A549 (cell line): ENCODE data around the gene TIMM9. TPM values are rescaled to one million over a fixed set of nuclear protein-coding genes. Genes with fewer than 3 reads are reported as not detected.
A peak's percentile ranks its signal among the peaks of the same experiment; 100 is the strongest.
"Not testable (repeated sequence)": the region's sequence is repeated elsewhere in the genome, so short reads cannot be mapped to it uniquely, and the experiment has no call there.

Source experiments
- ATAC-seq, 2 experiments: fragments of 200-7000 bp in 1 of 2; fragments of >200 bp in 1 of 2; cut with Nextera tagmentation in 1 of 2; cut with Tn5 transposase in 1 of 2; 3 replicates each; pipeline versions ENCODE4 v1.8.0 to v1.9.1; 2018 to 2020; ENCODE audit warnings: mild to moderate bottlenecking in 1 of 2, moderate library complexity in 1 of 2
- CTCF ChIA-PET: fragments of 300-600 bp; sonication (Branson Sonifier 250); formaldehyde crosslinking; extraction: SDS; loops from one replicate; lab custom pipeline; 2021; ENCODE audit warnings: antibody characterized with exemption, inconsistent platforms; lab: Yijun Ruan, JAX
- POLR2A ChIA-PET: fragments of 350-600 bp; formaldehyde crosslinking; extraction: SDS; loops from one replicate; lab custom pipeline; 2021; ENCODE audit warnings: antibody characterized with exemption, inconsistent platforms; lab: Yijun Ruan, JAX
- DNase-seq, 2 experiments: peaks; one replicate each; pipeline versions ENCODE4 v3.0.0 to v3.0.0-alpha.2; 2011 to 2016; ENCODE audit warnings: low read depth in 1 of 2, low spot score in 1 of 2
- FAIRE-seq: peaks from 2 replicates; lab custom pipeline; 2011; peaks lifted over from hg19 to GRCh38; lab: Jason Lieb, UNC
- H3K27ac ChIP-seq, 2 experiments: fragments of >200 bp; sonication (Bioruptor Twin); formaldehyde crosslinking; 3 replicates each; pipeline ENCODE4 v1.5.1; 2016 to 2017
- H3K4me1 ChIP-seq: fragments of >200 bp; sonication (Bioruptor Twin); formaldehyde crosslinking; 3 replicates; pipeline ENCODE4 v1.6.1; 2016
- H3K4me2 ChIP-seq: fragments of >200 bp; sonication (Bioruptor Twin); formaldehyde crosslinking; 3 replicates; pipeline ENCODE4 v1.6.1; 2016
- H3K4me3 ChIP-seq: fragments of >200 bp; sonication (Bioruptor Twin); formaldehyde crosslinking; 3 replicates; pipeline ENCODE4 v1.5.1; 2016
- H3K9me3 ChIP-seq: fragments of >200 bp; sonication (Bioruptor Twin); formaldehyde crosslinking; 3 replicates; pipeline ENCODE4 v1.6.1; 2016
- BHLHE40 ChIP-seq: IDR thresholded peaks from 2 replicates; pipeline ENCODE4 v1.6.1; 2012; ENCODE audit warnings: low read depth, low read length, inconsistent platforms
- CBX2 ChIP-seq: fragments of 200-600 bp; sonication (generic); IDR thresholded peaks from 2 replicates; pipeline ENCODE4 v1.6.1; 2016; ENCODE audit warnings: low read depth, mild to moderate bottlenecking, borderline replicate concordance
- EHF ChIP-seq: fragments of 250-450 bp; sonication (Bioruptor Pico); IDR thresholded peaks from 2 replicates; pipeline ENCODE4 v1.5.0; 2020; ENCODE audit warnings: mild to moderate bottlenecking
- EHMT2 ChIP-seq: fragments of 200-600 bp; sonication (generic); IDR thresholded peaks from 2 replicates; pipeline ENCODE4 v1.6.1; 2016; ENCODE audit warnings: antibody characterized with exemption, low read depth, mild to moderate bottlenecking, moderate library complexity
- EP300 ChIP-seq, 2 experiments: fragments of >200 bp; sonication (Bioruptor Twin); formaldehyde crosslinking; IDR thresholded peaks; 2 replicates in 1 of 2; 3 replicates in 1 of 2; pipeline ENCODE4 v1.6.1; 2016 to 2017
- HOXA7 ChIP-seq: fragments of 250-450 bp; sonication (Bioruptor Pico); IDR thresholded peaks from 2 replicates; pipeline ENCODE4 v1.5.0; 2020; ENCODE audit warnings: mild to moderate bottlenecking, moderate library complexity
- JUN ChIP-seq, 2 experiments: fragments of >200 bp; sonication (Bioruptor Twin); formaldehyde crosslinking; IDR thresholded peaks; 2 replicates in 1 of 2; 3 replicates in 1 of 2; pipeline ENCODE4 v1.6.1; 2016 to 2017
- KDM1A ChIP-seq: fragments of 200-600 bp; sonication (generic); IDR thresholded peaks from 2 replicates; pipeline ENCODE4 v1.6.1; 2016; ENCODE audit warnings: low read depth, mild to moderate bottlenecking
- MAFK ChIP-seq: fragments of 450-650 bp; IDR thresholded peaks from 2 replicates; pipeline ENCODE4 v1.6.1; 2014; ENCODE audit not compliant: partially characterized antibody
- MYC ChIP-seq: IDR thresholded peaks from 2 replicates; pipeline ENCODE4 v1.6.1; 2012; ENCODE audit warnings: mild to moderate bottlenecking, inconsistent platforms, low read length, improper control_type of control experiment, borderline replicate concordance
- NFE2L2 ChIP-seq: fragments of 150-350 bp; conservative IDR thresholded peaks from 2 replicates; pipeline ENCODE4 v1.6.1; 2014; ENCODE audit warnings: low read length
- NR3C1 ChIP-seq: fragments of >200 bp; sonication (Bioruptor Twin); formaldehyde crosslinking; IDR thresholded peaks from 3 replicates; pipeline ENCODE4 v1.6.1; 2017
- POLR2A ChIP-seq: IDR thresholded peaks from 2 replicates; pipeline ENCODE4 v1.6.1; 2012; ENCODE audit warnings: mild to moderate bottlenecking, low read length
- POLR2AphosphoS2 ChIP-seq: conservative IDR thresholded peaks from 2 replicates; pipeline ENCODE4 v1.6.1; 2012; ENCODE audit warnings: low read length, improper control_type of control experiment, inconsistent platforms
- RAD21 ChIP-seq, 2 experiments: fragments of >200 bp in 1 of 2; sonication (Bioruptor Twin) in 1 of 2; formaldehyde crosslinking in 1 of 2; IDR thresholded peaks in 1 of 2; conservative IDR thresholded peaks in 1 of 2; 2 replicates in 1 of 2; 3 replicates in 1 of 2; pipeline ENCODE4 v1.6.1; 2012 to 2018; ENCODE audit warnings: inconsistent platforms in 1 of 2
- RARB ChIP-seq: fragments of 250-450 bp; sonication (Bioruptor Pico); IDR thresholded peaks from 2 replicates; pipeline ENCODE4 v1.8.0; 2021; ENCODE audit warnings: mild to moderate bottlenecking, moderate library complexity
- RFX5 ChIP-seq: fragments of 450-650 bp; IDR thresholded peaks from 2 replicates; pipeline ENCODE4 v1.7.1; 2014; ENCODE audit warnings: antibody characterized with exemption, mild to moderate bottlenecking, moderate library complexity
- RNF2 ChIP-seq: fragments of 200-600 bp; sonication (generic); IDR thresholded peaks from 2 replicates; pipeline ENCODE4 v1.6.1; 2016; ENCODE audit warnings: low read depth, mild to moderate bottlenecking, antibody characterized with exemption, moderate library complexity, borderline replicate concordance
- SMC3 ChIP-seq: fragments of >200 bp; sonication (Bioruptor Twin); formaldehyde crosslinking; IDR thresholded peaks from 3 replicates; pipeline ENCODE4 v1.6.1; 2018; ENCODE audit warnings: inconsistent platforms
- TP53 ChIP-seq: fragments of 250-450 bp; sonication (Bioruptor Pico); IDR thresholded peaks from 2 replicates; pipeline ENCODE4 v1.5.0; 2021; ENCODE audit warnings: mild to moderate bottlenecking, moderate library complexity
- ZC3H11A ChIP-seq: fragments of 450-650 bp; IDR thresholded peaks from 2 replicates; pipeline ENCODE4 v1.6.1; 2014; ENCODE audit warnings: antibody characterized with exemption, mild to moderate bottlenecking
- ZFP36 ChIP-seq: fragments of 450-650 bp; IDR thresholded peaks from 2 replicates; pipeline ENCODE4 v1.6.1; 2014; ENCODE audit warnings: borderline replicate concordance; ENCODE audit not compliant: partially characterized antibody
- WGBS: methylation state at CpG from one replicate; pipeline ENCODE4 v1.1.6; 2017; ENCODE audit errors: missing lambda C conversion rate; 5-methylcytosine and 5-hydroxymethylcytosine counted together
- polyA plus RNA-seq, 4 experiments: library from polyadenylated mRNA; depleted of rRNA in 3 of 4; stranded (reverse); fragments of >200 nt; fragmentation: RNase III in 1 of 4; extraction: RNeasy Plus Mini Kit Qiagen cat#74134 plus additional on column Dnase treatment in 1 of 4; gene quantifications; 2 replicates in 3 of 4; 3 replicates in 1 of 4; pipeline ENCODE4 v1.2.3, GENCODE V29; 2011 to 2017
- TF ChIP-seq, protein P1 (sequence below): fragments of 250-450 bp; sonication (Bioruptor Pico); IDR thresholded peaks from 2 replicates; pipeline ENCODE4 v1.5.0; 2021; ENCODE audit warnings: mild to moderate bottlenecking, moderate library complexity, borderline replicate concordance
- TF ChIP-seq, protein P2 (sequence below): IDR thresholded peaks from 2 replicates; pipeline ENCODE4 v1.6.1; 2012
- TF ChIP-seq, protein P3 (sequence below): IDR thresholded peaks from 2 replicates; pipeline ENCODE4 v1.6.1; 2012; ENCODE audit warnings: low read depth, borderline replicate concordance
- TF ChIP-seq, protein P4 (sequence below): fragments of 450-650 bp; IDR thresholded peaks from 2 replicates; pipeline ENCODE4 v1.6.1; 2014; ENCODE audit warnings: antibody characterized with exemption
- TF ChIP-seq, protein P5 (sequence below): fragments of 200-600 bp; sonication (generic); IDR thresholded peaks from 2 replicates; pipeline ENCODE4 v1.6.1; 2016; ENCODE audit warnings: antibody characterized with exemption, mild to moderate bottlenecking, moderate library complexity

Gene TIMM9
- polyA plus RNA-seq, 2 of the 4 experiments (the other 2 are of a cell fraction) = 70.1 to 101 TPM

DNA sequence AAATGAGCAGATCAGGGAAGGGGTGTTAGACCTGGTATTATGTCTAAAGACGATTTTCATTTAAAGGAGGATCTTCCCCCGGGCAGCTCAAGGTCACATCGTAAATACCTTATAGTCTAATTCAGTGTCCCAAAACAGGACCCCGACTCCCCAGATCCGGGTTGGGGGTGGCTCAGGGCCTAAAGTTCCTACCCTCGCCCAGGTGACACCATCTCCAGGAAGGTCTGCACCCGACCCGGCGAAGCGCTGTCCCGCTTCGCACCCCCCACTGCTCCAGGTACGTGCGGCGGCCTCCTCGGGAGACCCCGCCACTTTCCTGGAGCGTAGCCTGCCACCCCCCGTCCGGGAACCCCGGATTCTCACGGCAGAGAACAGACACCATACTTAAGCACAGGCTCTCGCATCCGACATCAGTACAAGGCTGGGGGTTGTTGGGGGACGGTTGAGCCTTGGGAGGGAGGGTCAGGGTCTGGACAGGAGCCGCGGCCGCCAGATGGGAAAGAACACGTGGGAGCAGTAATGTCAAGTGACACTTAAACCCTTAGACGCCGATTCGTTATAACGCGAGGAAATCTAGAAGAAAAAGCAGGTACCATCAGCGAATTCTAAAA, 556 bp downstream of the TIMM9 start (continued):
- TF ChIP-seq, protein P1, sequence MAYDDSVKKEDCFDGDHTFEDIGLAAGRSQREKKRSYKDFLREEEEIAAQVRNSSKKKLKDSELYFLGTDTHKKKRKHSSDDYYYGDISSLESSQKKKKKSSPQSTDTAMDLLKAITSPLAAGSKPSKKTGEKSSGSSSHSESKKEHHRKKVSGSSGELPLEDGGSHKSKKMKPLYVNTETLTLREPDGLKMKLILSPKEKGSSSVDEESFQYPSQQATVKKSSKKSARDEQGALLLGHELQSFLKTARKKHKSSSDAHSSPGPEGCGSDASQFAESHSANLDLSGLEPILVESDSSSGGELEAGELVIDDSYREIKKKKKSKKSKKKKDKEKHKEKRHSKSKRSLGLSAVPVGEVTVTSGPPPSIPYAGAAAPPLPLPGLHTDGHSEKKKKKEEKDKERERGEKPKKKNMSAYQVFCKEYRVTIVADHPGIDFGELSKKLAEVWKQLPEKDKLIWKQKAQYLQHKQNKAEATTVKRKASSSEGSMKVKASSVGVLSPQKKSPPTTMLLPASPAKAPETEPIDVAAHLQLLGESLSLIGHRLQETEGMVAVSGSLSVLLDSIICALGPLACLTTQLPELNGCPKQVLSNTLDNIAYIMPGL (CRISPR knock-in tag) = no peak
- TF ChIP-seq SMC3 = no peak
- TF ChIP-seq ZFP36 = no peak
- TF ChIP-seq JUN (IDR thresholded peaks at IDR 0.05) = no peak
- TF ChIP-seq, protein P2, sequence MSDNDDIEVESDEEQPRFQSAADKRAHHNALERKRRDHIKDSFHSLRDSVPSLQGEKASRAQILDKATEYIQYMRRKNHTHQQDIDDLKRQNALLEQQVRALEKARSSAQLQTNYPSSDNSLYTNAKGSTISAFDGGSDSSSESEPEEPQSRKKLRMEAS = peak; percentile 99
- no peak for TF ChIP-seq EHF (CRISPR knock-in tag)
- no peak for TF ChIP-seq KDM1A
- no peak for TF ChIP-seq TP53 (CRISPR knock-in tag)
- TF ChIP-seq MYC = peak; percentile 63; the same call in 1 of the 2 replicates
- TF ChIP-seq, protein P3, sequence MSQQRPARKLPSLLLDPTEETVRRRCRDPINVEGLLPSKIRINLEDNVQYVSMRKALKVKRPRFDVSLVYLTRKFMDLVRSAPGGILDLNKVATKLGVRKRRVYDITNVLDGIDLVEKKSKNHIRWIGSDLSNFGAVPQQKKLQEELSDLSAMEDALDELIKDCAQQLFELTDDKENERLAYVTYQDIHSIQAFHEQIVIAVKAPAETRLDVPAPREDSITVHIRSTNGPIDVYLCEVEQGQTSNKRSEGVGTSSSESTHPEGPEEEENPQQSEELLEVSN = peak; percentile 83; the same call in 1 of the 2 replicates
- no peak for TF ChIP-seq RARB
- no peak for TF ChIP-seq ZC3H11A
- TF ChIP-seq NFE2L2 = no peak
- TF ChIP-seq RNF2 = no peak
- TF ChIP-seq, all 56 proteins: peak for 9

DNA sequence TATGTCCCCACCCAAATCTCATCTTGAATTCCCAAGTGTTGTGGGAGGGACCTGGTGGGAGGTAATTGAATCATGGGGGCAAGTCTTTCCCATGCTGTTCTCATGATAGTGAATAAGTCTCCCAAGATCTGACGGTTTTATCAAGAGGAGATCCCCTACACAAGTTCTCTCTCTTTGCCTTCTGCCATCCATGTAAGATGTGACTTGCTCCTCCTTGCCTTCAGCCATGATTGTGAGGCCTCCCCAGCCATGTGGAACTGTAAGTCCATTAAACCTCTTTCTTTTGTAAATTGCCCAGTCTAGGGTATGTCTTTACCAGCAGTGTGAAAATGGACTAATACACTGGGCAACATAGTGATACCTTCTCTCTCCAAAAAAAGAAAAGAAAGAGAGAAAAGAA, 10.4 kb downstream of the TIMM9 start:
- 92% methylated on average over 1 of the region's 1 CpG for WGBS
- H3K27ac ChIP-seq, DNase-seq, H3K4me3 ChIP-seq, POLR2A ChIA-PET, H3K4me1 ChIP-seq, FAIRE-seq, H3K9me3 ChIP-seq, ATAC-seq, H3K4me2 ChIP-seq: not testable (repeated sequence)
- CTCF ChIA-PET = interaction anchor here (0.6 kb wide), 1 partner anchor 164 kb away, joined by 3 read pairs; no protein-coding TSS in a partner anchor

DNA sequence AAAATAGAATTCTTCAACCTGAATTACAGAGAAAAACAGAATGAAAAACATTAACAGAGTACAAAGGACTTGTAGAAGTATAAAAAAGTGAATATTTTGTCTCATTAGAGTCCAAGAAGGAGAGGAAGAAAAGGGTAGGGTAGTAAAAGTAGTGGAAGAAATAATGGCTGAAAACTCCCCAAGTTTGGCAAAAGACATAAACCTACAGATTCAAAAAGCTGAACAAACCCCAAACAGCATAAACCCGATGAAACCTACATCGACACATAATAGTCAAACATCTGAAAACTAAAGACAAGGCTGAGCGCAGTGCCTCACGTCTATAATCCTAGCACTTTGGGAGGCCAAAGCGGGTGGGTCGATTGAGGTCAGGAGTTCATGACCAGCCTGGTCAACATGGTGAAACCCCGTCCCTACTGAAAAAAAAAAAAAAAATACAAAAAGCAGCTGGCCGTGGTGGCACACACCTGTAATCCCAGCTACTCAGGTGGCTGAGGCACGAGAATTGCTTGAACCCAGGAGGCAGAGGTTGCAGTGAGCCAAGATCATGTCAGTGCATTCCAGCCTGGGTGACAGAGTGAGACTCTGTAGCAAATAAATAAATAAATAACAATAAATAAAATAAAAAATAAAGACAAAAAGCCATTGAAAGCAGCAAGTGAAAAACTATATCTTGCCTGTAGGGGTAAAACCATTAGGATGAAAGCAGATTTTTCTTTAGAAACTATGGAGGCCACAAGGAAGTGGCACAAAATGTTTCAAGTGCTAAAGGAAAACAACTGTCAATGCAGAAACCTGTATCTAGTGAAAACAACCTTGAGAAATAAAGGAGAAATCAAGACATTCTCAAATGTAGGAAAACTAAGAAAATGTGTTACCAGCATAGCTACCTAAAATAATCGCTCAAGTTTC, 11.4 kb downstream of the TIMM9 start:
- POLR2A ChIA-PET = no interaction called here
- Histone ChIP-seq H3K27ac (no peak overlapping the region), H3K4me3 (no peak overlapping the region), H3K9me3 (0 out of 3 replicates have a peak, but pooled peaks cover 6% of the 10 kb centered on the region), H3K4me2 (no peak overlapping the region), H3K4me1 (no peaks in the 10 kb centered on the region)
- CTCF ChIA-PET = no interaction called here
- ATAC-seq (no peak), DNase-seq (no peak), FAIRE-seq (no peak)
- 96% methylated on average over 10 of the region's 10 CpGs for WGBS
- TF ChIP-seq MYC = no peak
- no peak for TF ChIP-seq CBX2
- TF ChIP-seq, protein P4, sequence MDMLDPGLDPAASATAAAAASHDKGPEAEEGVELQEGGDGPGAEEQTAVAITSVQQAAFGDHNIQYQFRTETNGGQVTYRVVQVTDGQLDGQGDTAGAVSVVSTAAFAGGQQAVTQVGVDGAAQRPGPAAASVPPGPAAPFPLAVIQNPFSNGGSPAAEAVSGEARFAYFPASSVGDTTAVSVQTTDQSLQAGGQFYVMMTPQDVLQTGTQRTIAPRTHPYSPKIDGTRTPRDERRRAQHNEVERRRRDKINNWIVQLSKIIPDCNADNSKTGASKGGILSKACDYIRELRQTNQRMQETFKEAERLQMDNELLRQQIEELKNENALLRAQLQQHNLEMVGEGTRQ = no peak
- TF ChIP-seq RAD21 (conservative IDR thresholded peaks at IDR 0.05 in 1 of 2, IDR thresholded peaks at IDR 0.05 in 1 of 2) = no peak
- TF ChIP-seq, protein P5, sequence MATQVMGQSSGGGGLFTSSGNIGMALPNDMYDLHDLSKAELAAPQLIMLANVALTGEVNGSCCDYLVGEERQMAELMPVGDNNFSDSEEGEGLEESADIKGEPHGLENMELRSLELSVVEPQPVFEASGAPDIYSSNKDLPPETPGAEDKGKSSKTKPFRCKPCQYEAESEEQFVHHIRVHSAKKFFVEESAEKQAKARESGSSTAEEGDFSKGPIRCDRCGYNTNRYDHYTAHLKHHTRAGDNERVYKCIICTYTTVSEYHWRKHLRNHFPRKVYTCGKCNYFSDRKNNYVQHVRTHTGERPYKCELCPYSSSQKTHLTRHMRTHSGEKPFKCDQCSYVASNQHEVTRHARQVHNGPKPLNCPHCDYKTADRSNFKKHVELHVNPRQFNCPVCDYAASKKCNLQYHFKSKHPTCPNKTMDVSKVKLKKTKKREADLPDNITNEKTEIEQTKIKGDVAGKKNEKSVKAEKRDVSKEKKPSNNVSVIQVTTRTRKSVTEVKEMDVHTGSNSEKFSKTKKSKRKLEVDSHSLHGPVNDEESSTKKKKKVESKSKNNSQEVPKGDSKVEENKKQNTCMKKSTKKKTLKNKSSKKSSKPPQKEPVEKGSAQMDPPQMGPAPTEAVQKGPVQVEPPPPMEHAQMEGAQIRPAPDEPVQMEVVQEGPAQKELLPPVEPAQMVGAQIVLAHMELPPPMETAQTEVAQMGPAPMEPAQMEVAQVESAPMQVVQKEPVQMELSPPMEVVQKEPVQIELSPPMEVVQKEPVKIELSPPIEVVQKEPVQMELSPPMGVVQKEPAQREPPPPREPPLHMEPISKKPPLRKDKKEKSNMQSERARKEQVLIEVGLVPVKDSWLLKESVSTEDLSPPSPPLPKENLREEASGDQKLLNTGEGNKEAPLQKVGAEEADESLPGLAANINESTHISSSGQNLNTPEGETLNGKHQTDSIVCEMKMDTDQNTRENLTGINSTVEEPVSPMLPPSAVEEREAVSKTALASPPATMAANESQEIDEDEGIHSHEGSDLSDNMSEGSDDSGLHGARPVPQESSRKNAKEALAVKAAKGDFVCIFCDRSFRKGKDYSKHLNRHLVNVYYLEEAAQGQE = no peak
- no peak for TF ChIP-seq EP300 (IDR thresholded peaks at IDR 0.05)
- no peak for TF ChIP-seq TP53 (CRISPR knock-in tag)
- TF ChIP-seq SMC3 = no peak
- no peak for TF ChIP-seq HOXA7
- TF ChIP-seq BHLHE40 = no peak
- TF ChIP-seq MAFK = no peak
- TF ChIP-seq NR3C1 = no peak
- TF ChIP-seq POLR2A = no peak
- no peak for TF ChIP-seq POLR2AphosphoS2
- TF ChIP-seq EHMT2 = no peak
- no peak for TF ChIP-seq RFX5
- TF ChIP-seq ZC3H11A = no peak
